ENCODE measurements around the gene CCT5.
"Not testable (repeated sequence)": the region's sequence is repeated elsewhere in the genome, so short reads cannot be mapped to it uniquely, and the experiment has no call there.

Gene CCT5

GRCh38 chr5:10297646-10298204, 47.6 kb downstream of the CCT5 start:
- no peak for DNase-seq (ENCODE audit: low read depth in 2 of 2, low spot score in 1 of 2)

- DNase-seq (ENCODE audit: low read depth in 2 of 2, low spot score in 1 of 2) = no peak
Observed at GRCh38 chr5:10300246-10300645, 50.2 kb downstream of the CCT5 start.

- no peak for DNase-seq (ENCODE audit: low read depth in 2 of 2, low spot score in 1 of 2)
Observed at GRCh38 chr5:10301266-10301665, 51.2 kb downstream of the CCT5 start.

GRCh38 chr5:10301842-10302610, 51.9 kb downstream of the CCT5 start:
- no peak for DNase-seq (ENCODE audit: low read depth in 2 of 2, low spot score in 1 of 2)

- no peak for DNase-seq (ENCODE audit: low read depth in 2 of 2, low spot score in 1 of 2)
Observed at GRCh38 chr5:10303201-10303600, 53.1 kb downstream of the CCT5 start.

- DNase-seq (ENCODE audit: low read depth in 2 of 2, low spot score in 1 of 2) = no peak
Observed at GRCh38 chr5:10303699-10304170, 53.7 kb downstream of the CCT5 start.

GRCh38 chr5:10304932-10305331, 54.9 kb downstream of the CCT5 start:
- no peak for DNase-seq (ENCODE audit: low read depth in 2 of 2, low spot score in 1 of 2)

GRCh38 chr5:10306114-10306513, 56.0 kb downstream of the CCT5 start:
- no peak for DNase-seq (ENCODE audit: low read depth in 2 of 2, low spot score in 1 of 2)

GRCh38 chr5:10306806-10307205, 56.7 kb downstream of the CCT5 start:
- no peak for DNase-seq (ENCODE audit: low read depth in 2 of 2, low spot score in 1 of 2)

GRCh38 chr5:10307206-10308148, 57.4 kb downstream of the CCT5 start, which contains the start of gene CMBL:
TSS of gene CMBL (minus strand) at chr5:10307902. CDS start at chr5:10290762, 17,140 bp downstream.
- no peak for DNase-seq (ENCODE audit: low read depth in 2 of 2, low spot score in 1 of 2)

GRCh38 chr5:10308844-10309243, 58.8 kb downstream of the CCT5 start:
- no peak for DNase-seq (ENCODE audit: low read depth in 2 of 2, low spot score in 1 of 2)

- no peak for DNase-seq (ENCODE audit: low read depth in 2 of 2, low spot score in 1 of 2)
Observed at GRCh38 chr5:10310066-10310779, 60.1 kb downstream of the CCT5 start.

- DNase-seq (ENCODE audit: low read depth in 2 of 2, low spot score in 1 of 2) = not testable (repeated sequence)
Observed at GRCh38 chr5:10310835-10311570, 60.9 kb downstream of the CCT5 start.

GRCh38 chr5:10311595-10312425, 61.7 kb downstream of the CCT5 start:
- DNase-seq (ENCODE audit: low read depth in 2 of 2, low spot score in 1 of 2) = no peak

GRCh38 chr5:10315201-10315600, 65.1 kb downstream of the CCT5 start:
- DNase-seq (ENCODE audit: low read depth in 2 of 2, low spot score in 1 of 2) = no peak
